HG03135 (cell line): ENCODE measurements around the gene FADS3.
A peak's percentile ranks its signal among the peaks of the same experiment; 100 is the strongest.

Experiments
- ATAC-seq: cut with Tn5 transposase; IDR thresholded peaks from one replicate; pipeline ENCODE4 v1.9.1; 2021; ENCODE audit warnings: mild to moderate bottlenecking, moderate library complexity; ENCODE audit not compliant: unreplicated experiment

The FADS3 gene

DNA sequence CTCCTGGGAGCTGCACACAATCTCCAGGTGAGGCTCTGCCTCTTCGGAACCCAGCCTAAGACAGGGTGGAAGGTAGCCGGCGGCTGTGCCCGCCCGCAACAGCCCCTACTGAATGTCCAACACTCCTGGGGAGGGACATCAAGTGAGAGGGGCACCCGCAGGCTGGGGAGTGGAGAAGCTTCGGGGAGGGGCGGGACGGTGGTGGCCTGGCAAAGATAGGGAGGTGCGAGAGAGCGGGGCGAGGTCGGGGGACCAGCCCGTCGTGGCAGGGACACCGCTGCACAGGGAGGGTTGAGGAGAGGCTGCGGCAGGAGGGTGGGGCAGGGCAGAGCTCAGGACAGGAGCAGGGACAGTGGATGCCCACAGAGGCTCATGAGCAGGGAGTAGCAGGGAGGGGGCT, 8.9 kb upstream of the FADS3 start:
- no peak for ATAC-seq

DNA sequence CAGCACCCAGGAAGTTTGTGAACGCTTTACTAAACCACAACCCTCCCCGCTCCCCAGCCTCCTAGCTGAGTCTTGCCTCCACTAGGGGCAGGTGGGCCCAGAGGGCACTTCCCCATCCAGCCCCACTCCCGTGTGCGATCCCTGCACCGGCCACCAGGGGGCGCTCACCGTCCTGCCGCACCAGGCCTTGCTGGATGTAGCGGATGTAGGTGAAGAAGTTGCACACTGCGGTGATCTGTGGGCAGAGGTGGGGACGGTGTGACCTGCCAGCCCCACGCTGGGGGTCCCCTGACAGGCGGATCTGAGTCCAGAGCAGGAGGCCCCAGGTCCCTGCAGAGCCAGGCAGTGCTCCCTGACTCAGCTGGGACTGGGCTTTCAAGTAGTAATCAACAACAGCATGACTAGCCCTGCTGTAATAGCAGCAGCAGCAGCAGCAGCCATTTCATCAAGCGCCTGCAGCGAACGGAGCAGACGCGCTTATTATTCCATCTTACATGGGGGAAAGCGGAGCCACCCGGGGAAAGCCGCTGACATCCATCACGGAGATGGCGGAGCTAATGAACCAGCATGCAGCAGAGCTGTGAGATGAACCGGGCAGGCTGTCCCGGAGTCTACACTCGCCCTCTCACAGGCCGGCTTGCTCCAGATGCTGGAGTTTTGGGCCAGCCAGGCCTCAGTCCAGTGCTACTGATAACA, 7.9 kb upstream of the FADS3 start:
- no peak for ATAC-seq

- no peak for ATAC-seq
Observed at GRCh38 chr11:61898247-61898582, 6.9 kb upstream of the FADS3 start.

DNA sequence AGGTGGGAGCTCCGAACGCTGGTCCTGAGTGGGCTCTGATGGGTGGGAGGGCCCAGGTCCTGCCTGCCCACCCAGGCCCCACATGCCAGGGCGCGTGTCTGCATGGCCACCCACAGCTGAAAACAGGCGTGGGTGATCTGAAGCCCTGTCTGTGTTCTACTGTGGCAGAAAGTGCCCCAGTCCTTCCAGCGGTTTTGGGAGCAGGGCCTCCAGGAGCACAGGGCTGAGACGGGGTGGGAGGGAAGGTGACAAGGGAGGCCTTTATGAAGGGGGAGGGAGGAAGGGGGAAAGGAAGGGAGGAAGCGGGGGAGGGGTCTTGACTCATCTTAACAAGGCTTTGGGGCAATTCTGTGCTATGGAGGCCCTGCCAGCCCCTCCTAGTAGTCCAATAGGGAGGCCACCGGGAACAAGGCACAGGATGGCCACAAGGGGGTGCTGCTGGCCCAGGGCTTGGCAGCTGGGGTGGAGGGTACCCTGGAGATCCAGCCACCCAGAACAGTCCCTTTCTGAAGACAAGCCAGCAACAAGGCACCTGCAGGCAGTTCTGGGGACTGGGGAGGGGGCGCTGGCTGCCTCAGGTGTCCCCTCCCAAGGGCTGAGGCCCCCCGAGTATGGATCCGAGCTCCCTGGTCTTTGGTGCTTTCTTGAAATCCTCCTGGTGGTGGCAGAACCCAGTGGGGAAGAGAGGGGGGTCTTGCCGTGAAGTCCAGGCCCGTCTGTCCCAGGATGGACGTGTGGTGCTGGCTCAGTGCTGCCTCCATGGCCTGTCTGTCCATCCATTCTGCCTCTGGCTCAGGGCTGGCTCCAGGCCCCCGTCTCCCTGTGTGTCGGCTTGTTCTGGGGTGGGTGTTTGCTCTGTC, 6.3 kb upstream of the FADS3 start:
- no peak for ATAC-seq

DNA sequence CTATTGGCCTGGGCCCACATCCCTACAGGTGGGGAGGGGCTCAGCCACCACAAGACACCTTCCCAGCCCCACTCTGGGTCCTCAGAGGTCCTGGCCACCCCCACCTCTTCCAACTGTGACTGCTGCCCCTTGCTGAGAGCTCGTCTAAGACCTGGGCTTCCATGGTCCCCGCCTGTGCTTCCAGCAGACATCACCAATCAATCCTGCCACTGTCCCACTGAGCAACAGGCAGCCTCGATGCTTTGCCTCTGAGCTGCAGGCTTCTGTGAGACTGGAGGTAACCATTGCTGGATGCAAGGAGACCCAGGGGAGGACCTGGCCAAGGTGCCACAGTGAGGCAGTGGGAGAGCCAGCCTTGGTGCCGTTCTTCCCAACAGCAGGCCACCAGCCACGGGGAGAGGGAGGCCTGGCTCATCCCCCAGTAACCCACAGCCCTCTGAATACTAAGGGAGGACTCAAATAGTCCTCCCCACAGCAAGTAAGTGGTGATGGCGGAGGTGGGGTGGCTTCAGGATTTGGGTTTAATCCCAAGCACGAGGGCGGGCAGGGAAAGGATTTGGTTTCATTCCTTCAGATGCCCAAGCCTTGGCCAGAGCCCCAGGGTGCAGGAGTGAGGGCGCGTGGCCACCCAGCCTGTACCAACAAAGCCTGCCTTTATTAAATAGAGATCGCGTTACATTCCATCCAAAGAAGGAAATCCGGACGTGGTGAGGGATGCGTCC, 5.5 kb upstream of the FADS3 start:
- ATAC-seq: no peak

GRCh38 chr11:61895718-61896059, 4.3 kb upstream of the FADS3 start:
- ATAC-seq: no peak

GRCh38 chr11:61895046-61895717, 3.8 kb upstream of the FADS3 start:
- ATAC-seq: no peak

DNA sequence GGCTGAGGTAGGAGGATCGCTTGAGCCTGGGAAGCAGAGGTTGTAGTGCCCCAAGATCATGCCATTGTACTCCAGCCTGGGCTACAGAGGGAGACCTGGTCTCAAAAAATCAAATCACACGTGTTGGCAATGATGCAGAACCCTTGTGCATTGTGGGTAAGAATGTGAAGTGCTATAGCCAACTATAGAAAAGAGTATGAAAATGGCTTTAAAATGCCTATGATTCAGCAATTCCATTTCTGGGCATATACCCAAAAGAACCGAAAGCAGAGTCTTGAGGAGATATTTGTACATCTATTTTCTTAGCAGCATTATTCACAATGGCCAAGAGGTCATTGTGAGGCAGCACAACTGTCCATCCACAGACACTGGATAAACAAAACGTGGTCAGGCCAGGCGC, 2.6 kb upstream of the FADS3 start:
- ATAC-seq: no peak

GRCh38 chr11:61892085-61892370, 683 bp upstream of the FADS3 start:
- ATAC-seq: peak; percentile 34

DNA sequence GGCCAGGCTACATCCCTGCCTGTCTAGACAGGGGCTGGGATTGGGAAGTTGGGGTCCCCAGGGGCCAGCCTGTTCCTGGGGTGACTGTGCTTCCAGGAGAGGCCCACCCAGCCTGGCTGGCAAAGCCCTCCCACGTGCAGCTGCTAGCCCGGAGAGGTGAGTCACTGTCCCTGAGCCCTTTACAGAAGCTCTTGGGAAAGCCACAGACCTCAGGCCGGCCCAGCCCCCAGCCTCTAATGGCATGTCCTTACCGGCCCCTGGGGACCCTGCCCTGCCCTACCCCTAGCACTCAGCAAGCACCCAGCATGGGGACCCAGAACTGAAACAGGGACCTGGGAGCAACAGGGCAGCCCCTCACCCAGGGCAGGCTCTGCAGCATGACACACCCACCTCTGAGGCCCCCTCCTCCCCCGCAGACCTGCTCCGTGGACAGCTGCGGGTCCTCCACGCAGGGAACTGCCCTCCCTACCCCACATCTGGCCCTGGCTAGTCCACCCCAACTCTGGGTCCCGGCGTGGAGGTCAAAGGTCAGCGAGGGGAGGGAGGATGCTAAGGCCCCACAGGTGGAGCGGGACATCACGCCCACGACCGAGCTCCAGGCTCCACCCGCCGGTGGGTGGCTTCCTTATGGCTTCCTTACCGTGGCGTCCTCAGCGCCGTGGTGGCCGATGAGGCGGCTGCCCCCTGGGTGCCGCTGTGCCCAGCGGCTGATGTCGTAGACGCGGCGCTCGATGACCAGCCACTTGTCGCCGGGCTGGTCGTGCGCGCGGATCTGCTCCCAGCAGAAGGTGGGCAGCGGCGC, 615 bp downstream of the FADS3 start:
- ATAC-seq: peak; percentile 23

- ATAC-seq: no peak
Observed at GRCh38 chr11:61889831-61890230, 1.5 kb downstream of the FADS3 start.

DNA sequence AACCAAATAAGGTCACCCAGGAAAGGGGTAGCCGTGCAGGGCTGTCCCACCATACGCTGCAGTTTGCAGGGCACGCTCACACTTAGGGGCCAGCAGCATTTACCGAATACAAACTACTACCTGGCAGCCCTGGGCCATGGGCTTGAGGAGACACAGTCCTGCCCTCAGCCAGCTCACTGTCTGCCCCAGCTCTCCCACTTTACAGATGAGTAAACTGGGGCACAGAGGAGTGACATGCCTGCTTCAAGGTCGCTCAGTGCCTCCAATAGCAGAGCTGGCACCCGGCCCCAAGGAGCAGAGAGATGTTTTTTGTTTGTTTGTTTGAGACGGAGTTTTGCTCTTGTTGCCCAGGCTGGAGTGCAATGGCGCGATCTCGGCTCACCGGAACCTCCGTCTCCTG, 2.8 kb downstream of the FADS3 start:
- ATAC-seq: no peak

- no peak for ATAC-seq
Observed at GRCh38 chr11:61887839-61888494, 3.4 kb downstream of the FADS3 start.

GRCh38 chr11:61886643-61887042, 4.7 kb downstream of the FADS3 start:
- no peak for ATAC-seq

GRCh38 chr11:61885784-61886580, 5.4 kb downstream of the FADS3 start:
- no peak for ATAC-seq

GRCh38 chr11:61885166-61885778, 6.1 kb downstream of the FADS3 start:
- ATAC-seq: no peak

DNA sequence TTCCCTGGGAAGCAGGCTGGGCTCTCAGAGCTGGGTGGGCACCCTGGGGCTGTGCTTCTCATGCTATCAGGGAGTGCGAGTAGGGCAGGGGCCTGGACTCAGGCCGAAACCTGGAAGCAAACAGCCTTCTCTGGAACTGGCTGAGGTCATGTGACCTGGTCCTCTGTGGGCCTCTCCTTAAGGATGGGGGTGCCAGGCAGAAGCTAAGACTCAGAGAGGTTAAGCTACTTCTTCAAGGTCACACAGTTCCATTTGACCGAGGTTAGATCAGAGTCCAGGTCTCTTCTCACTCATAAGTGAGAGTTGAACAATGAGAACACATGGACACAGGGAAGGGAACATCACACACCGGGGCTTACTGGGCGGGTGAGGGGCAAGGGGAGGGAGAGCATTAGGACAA, 7.4 kb downstream of the FADS3 start:
- ATAC-seq: no peak

DNA sequence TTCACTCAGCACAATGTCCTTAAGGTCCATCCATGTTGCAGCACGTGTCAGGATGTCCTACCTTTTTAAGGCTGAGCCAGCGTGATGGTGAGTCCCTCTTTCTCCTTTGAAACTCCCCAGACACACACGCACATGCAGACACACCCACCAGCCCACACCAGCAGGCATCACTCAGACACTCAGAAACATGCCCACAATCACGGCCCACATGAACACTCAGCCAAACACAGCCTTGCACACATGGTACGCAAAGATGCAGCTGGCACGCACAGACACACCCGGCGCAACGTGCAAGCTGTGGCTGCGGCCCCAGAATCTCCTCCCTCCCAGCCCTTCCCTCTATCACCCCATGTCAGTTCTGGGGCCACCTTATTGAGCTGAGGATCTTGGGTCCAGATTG, 8.0 kb downstream of the FADS3 start:
- no peak for ATAC-seq

DNA sequence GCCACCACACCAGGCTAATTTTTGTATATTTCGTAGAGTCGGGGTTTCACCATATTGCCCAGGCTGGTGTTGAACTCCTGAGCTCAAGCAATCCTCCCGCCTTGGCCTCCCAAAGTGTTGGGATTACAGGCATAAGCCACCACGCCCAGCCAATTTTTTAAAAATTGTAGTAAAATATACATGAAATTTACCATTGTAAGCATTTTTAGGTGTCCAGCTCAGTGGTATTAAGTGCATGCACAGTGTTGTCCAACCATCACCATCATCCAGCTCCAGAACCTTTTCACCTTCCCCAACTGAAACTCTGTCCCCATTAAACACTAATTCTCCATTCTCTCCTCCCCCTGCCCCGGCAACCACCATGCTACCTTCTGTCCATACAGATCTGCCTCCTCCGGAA, 8.5 kb downstream of the FADS3 start:
- ATAC-seq: no peak
